ENCODE results near the gene PDIA5. TPM values are rescaled to one million over a fixed set of nuclear protein-coding genes. Genes with fewer than 3 reads are reported as not detected.

The PDIA5 gene
- total RNA-seq, 1 experiment from 2014 or later: 28.6 TPM

DNA sequence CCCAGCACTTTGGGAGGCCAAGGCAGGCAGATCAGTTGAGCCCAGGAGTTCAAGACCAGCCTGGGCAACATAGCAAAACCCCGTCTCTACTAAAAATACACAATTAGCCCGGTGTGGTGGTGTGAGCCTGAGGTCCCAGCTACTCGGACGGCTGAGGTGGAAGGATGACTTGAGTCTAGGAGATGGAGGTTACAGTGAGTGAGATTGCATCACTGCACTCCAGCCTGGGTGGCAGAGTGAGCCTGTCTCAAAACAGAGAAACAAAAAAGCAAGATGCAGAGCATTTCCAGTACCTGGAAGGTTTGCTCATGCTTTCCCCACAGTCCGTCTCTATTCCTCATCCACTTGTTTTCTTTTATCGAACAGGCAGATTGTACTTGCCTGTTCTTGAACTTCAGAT is 3.8 kb upstream of the PDIA5 start:
- Histone ChIP-seq H3K4me3 (ENCODE audit: low read depth, low read length, poor library complexity, severe bottlenecking) (no peak overlapping the region), H3K9me3 (ENCODE audit: low read depth, low read length, poor library complexity, severe bottlenecking) (no peaks in the 10 kb centered on the region), H3K36me3 (ENCODE audit: insufficient read depth, low read length, poor library complexity, severe bottlenecking) (no peaks in the 10 kb centered on the region), H3K27me3 (replicated peaks; ENCODE audit: insufficient read depth, low read depth, low read length, poor library complexity) (peaks cover 2% of the 10 kb centered on the region), H3K4me1 (ENCODE audit: insufficient read depth, low read length, poor library complexity, severe bottlenecking) (peaks cover 2% of the 10 kb centered on the region), H3K27ac (ENCODE audit: low read depth, low read length, poor library complexity, severe bottlenecking) (no peak overlapping the region)
- TF ChIP-seq EZH2 (IDR thresholded peaks at IDR 0.05; ENCODE audit: borderline replicate concordance, low read depth, low read length, poor library complexity, severe bottlenecking) (no peak), CTCF (conservative IDR thresholded peaks at IDR 0.05; ENCODE audit: low read depth, low read length) (no peak)
- DNase-seq (ENCODE audit: low spot score): no peak
- POLR2A ChIA-PET (ENCODE audit: low non-redundant PET): no interaction called here
- intact Hi-C loops (cut with micrococcal nuclease; ENCODE audit: unreplicated experiment): no loop called here
- CTCF ChIA-PET: no interaction called here
- no TSS peak for BruUV-seq (replicated peaks)

DNA sequence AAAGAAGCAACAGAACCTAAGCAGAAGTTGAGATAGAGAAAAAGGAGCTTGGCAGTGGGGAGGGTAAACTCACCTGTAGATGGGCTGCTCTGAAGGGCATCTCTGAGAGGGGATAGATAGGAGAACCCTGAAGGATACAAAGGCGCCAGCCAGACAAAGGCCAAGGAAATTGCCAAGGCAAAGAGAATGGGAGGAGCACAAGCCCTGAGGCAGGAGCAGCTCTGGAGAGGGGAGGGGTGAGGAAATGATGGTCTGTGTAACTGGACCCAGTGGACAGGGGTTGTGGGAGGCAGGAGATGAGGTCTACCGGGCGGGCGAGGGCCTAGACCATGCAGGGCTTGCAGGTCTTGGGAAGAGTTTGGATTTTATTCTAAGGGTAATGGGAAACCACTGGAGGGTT is 2.3 kb upstream of the PDIA5 start:
- peaks cover 7% of the 10 kb centered on the region for H3K4me1 ChIP-seq (ENCODE audit: insufficient read depth, low read length, poor library complexity, severe bottlenecking)
- intact Hi-C loops (cut with micrococcal nuclease; ENCODE audit: unreplicated experiment): no loop called here
- ChIA-PET CTCF (no interaction called here), POLR2A (ENCODE audit: low non-redundant PET) (no interaction called here)
- no peaks in the 10 kb centered on the region for H3K36me3 ChIP-seq (ENCODE audit: insufficient read depth, low read length, poor library complexity, severe bottlenecking)
- TF ChIP-seq CTCF (conservative IDR thresholded peaks at IDR 0.05; ENCODE audit: low read depth, low read length) (no peak), EZH2 (IDR thresholded peaks at IDR 0.05; ENCODE audit: borderline replicate concordance, low read depth, low read length, poor library complexity, severe bottlenecking) (no peak)
- H3K4me3 ChIP-seq (ENCODE audit: low read depth, low read length, poor library complexity, severe bottlenecking): no peak overlapping the region
- no peak for DNase-seq (ENCODE audit: low spot score)
- no peaks in the 10 kb centered on the region for H3K9me3 ChIP-seq (ENCODE audit: low read depth, low read length, poor library complexity, severe bottlenecking)
- no TSS peak for BruUV-seq (replicated peaks)
- H3K27ac ChIP-seq (ENCODE audit: low read depth, low read length, poor library complexity, severe bottlenecking): no peak overlapping the region
- H3K27me3 ChIP-seq (replicated peaks; ENCODE audit: insufficient read depth, low read depth, low read length, poor library complexity): peaks cover 2% of the 10 kb centered on the region

DNA sequence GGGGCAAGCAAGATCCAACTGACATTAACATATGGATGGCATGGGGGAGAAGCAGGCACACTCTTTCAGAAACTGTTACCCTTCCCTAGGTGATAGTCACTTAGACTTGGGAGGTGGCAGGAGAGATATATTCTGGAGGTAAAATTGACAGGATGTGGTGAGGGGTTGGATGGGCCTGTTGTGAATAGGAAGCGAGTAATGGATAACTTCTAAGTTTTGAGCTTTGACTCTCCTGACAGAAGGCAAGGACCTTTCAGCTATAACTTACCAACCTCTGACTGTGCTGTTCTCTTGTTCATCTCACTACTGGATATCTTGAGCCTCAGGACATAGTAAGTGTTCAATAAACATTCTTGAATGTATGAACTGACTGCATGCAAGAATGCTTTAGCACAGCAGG is 1.9 kb upstream of the PDIA5 start:
- Histone ChIP-seq H3K4me3 (ENCODE audit: low read depth, low read length, poor library complexity, severe bottlenecking) (no peak overlapping the region), H3K36me3 (ENCODE audit: insufficient read depth, low read length, poor library complexity, severe bottlenecking) (no peaks in the 10 kb centered on the region), H3K27me3 (replicated peaks; ENCODE audit: insufficient read depth, low read depth, low read length, poor library complexity) (peaks cover 2% of the 10 kb centered on the region), H3K9me3 (ENCODE audit: low read depth, low read length, poor library complexity, severe bottlenecking) (no peaks in the 10 kb centered on the region), H3K4me1 (ENCODE audit: insufficient read depth, low read length, poor library complexity, severe bottlenecking) (peaks cover 7% of the 10 kb centered on the region), H3K27ac (ENCODE audit: low read depth, low read length, poor library complexity, severe bottlenecking) (no peak overlapping the region)
- ChIA-PET CTCF (no interaction called here), POLR2A (ENCODE audit: low non-redundant PET) (no interaction called here)
- TF ChIP-seq EZH2 (IDR thresholded peaks at IDR 0.05; ENCODE audit: borderline replicate concordance, low read depth, low read length, poor library complexity, severe bottlenecking) (no peak), CTCF (conservative IDR thresholded peaks at IDR 0.05; ENCODE audit: low read depth, low read length) (no peak)
- no TSS peak for BruUV-seq (replicated peaks)
- intact Hi-C loops (cut with micrococcal nuclease; ENCODE audit: unreplicated experiment): no loop called here
- DNase-seq (ENCODE audit: low spot score): no peak

All from A673 (cell line).